ENCODE data around the gene RGP1. TPM values are rescaled to one million over a fixed set of nuclear protein-coding genes. Genes with fewer than 3 reads are reported as not detected.
A peak's percentile ranks its signal among the peaks of the same experiment; 100 is the strongest.

RGP1 gene
- total RNA-seq, 1 donor: 18.5 TPM

- no peaks in the 10 kb centered on the region for H3K27me3 ChIP-seq (ENCODE audit: insufficient read depth, low read length)
- H3K79me2 ChIP-seq (ENCODE audit: insufficient read depth, low read length): peaks cover 62% of the 10 kb centered on the region
- H3K27ac ChIP-seq (ENCODE audit: low read depth, low read length): peak overlapping the region; percentile 3
- H2AFZ ChIP-seq (ENCODE audit: low read length): no peak overlapping the region
- H3K9me3 ChIP-seq (ENCODE audit: low read depth, low read length): no peaks in the 10 kb centered on the region
- DNase-seq (ENCODE audit: insufficient read length, low spot score, missing footprints): peak; percentile 51
- H4K20me1 ChIP-seq (ENCODE audit: insufficient read depth, low read length): peaks cover 48% of the 10 kb centered on the region
- no peaks in the 10 kb centered on the region for H3K4me1 ChIP-seq (ENCODE audit: insufficient read depth, low read length)
- H3K4me2 ChIP-seq (ENCODE audit: insufficient read depth, low read length): no peak overlapping the region
- TF ChIP-seq CTCF (IDR thresholded peaks at IDR 0.05; ENCODE audit: extremely low read depth, low read depth, low read length): no peak
- H3K36me3 ChIP-seq (ENCODE audit: insufficient read depth, low read length): peaks cover 100% of the 10 kb centered on the region
- no peak overlapping the region for H3K4me3 ChIP-seq (ENCODE audit: insufficient read depth, low read length)
Measured at GRCh38 chr9:35716230-35716629, 32.9 kb upstream of the RGP1 start.

- Histone ChIP-seq H3K4me1 (ENCODE audit: insufficient read depth, low read length) (no peaks in the 10 kb centered on the region), H3K27me3 (ENCODE audit: insufficient read depth, low read length) (no peaks in the 10 kb centered on the region), H3K4me3 (ENCODE audit: insufficient read depth, low read length) (no peak overlapping the region), H3K27ac (ENCODE audit: low read depth, low read length) (no peak overlapping the region), H3K79me2 (ENCODE audit: insufficient read depth, low read length) (peaks cover 68% of the 10 kb centered on the region), H3K9me3 (ENCODE audit: low read depth, low read length) (no peaks in the 10 kb centered on the region), H4K20me1 (ENCODE audit: insufficient read depth, low read length) (peaks cover 48% of the 10 kb centered on the region), H2AFZ (ENCODE audit: low read length) (no peak overlapping the region), H3K4me2 (ENCODE audit: insufficient read depth, low read length) (no peak overlapping the region), H3K36me3 (ENCODE audit: insufficient read depth, low read length) (peaks cover 100% of the 10 kb centered on the region)
- no peak for TF ChIP-seq CTCF (IDR thresholded peaks at IDR 0.05; ENCODE audit: extremely low read depth, low read depth, low read length)
- peak; percentile 54 for DNase-seq (ENCODE audit: insufficient read length, low spot score, missing footprints)
Measured at GRCh38 chr9:35717132-35717870, 31.8 kb upstream of the RGP1 start.

- H3K9me3 ChIP-seq (ENCODE audit: low read depth, low read length): no peaks in the 10 kb centered on the region
- no peaks in the 10 kb centered on the region for H3K4me1 ChIP-seq (ENCODE audit: insufficient read depth, low read length)
- TF ChIP-seq CTCF (IDR thresholded peaks at IDR 0.05; ENCODE audit: extremely low read depth, low read depth, low read length): no peak
- peaks cover 100% of the 10 kb centered on the region for H3K36me3 ChIP-seq (ENCODE audit: insufficient read depth, low read length)
- peak overlapping the region; percentile 33 for H3K27ac ChIP-seq (ENCODE audit: low read depth, low read length)
- H2AFZ ChIP-seq (ENCODE audit: low read length): no peak overlapping the region
- H3K4me2 ChIP-seq (ENCODE audit: insufficient read depth, low read length): no peak overlapping the region
- no peak overlapping the region for H3K4me3 ChIP-seq (ENCODE audit: insufficient read depth, low read length)
- H3K27me3 ChIP-seq (ENCODE audit: insufficient read depth, low read length): no peaks in the 10 kb centered on the region
- peaks cover 52% of the 10 kb centered on the region for H4K20me1 ChIP-seq (ENCODE audit: insufficient read depth, low read length)
- peak; percentile 39 for DNase-seq (ENCODE audit: insufficient read length, low spot score, missing footprints)
- H3K79me2 ChIP-seq (ENCODE audit: insufficient read depth, low read length): peaks cover 75% of the 10 kb centered on the region
Measured at GRCh38 chr9:35718721-35719511, 30.2 kb upstream of the RGP1 start.

- Histone ChIP-seq H3K9me3 (ENCODE audit: low read depth, low read length) (no peaks in the 10 kb centered on the region), H4K20me1 (ENCODE audit: insufficient read depth, low read length) (peaks cover 48% of the 10 kb centered on the region), H3K36me3 (ENCODE audit: insufficient read depth, low read length) (peaks cover 100% of the 10 kb centered on the region), H3K4me2 (ENCODE audit: insufficient read depth, low read length) (no peak overlapping the region), H3K4me1 (ENCODE audit: insufficient read depth, low read length) (no peaks in the 10 kb centered on the region), H3K79me2 (ENCODE audit: insufficient read depth, low read length) (peaks cover 76% of the 10 kb centered on the region), H3K4me3 (ENCODE audit: insufficient read depth, low read length) (no peak overlapping the region), H2AFZ (ENCODE audit: low read length) (no peak overlapping the region), H3K27me3 (ENCODE audit: insufficient read depth, low read length) (no peaks in the 10 kb centered on the region), H3K27ac (ENCODE audit: low read depth, low read length) (peak overlapping the region; percentile 33)
- DNase-seq (ENCODE audit: insufficient read length, low spot score, missing footprints): no peak
- TF ChIP-seq CTCF (IDR thresholded peaks at IDR 0.05; ENCODE audit: extremely low read depth, low read depth, low read length): no peak
Measured at GRCh38 chr9:35719546-35719945, 29.5 kb upstream of the RGP1 start.
